Caco-2 (cell line): ENCODE data around the gene ABL1. TPM values are rescaled to one million over a fixed set of nuclear protein-coding genes. Genes with fewer than 3 reads are reported as not detected.

ENCODE experiments used
- BruUV-seq: library from RNA; stranded (reverse); fragments of 400-500 nt; replicated peaks from 2 replicates; lab custom pipeline; 2021; lab: Mats Ljungman, UMichigan
- CTCF ChIA-PET: fragments of 300-600 bp; sonication (Branson Sonifier 250); formaldehyde crosslinking; loops from one replicate; lab custom pipeline; 2022; ENCODE audit warnings: antibody characterized with exemption; lab: Charles Lee
- POLR2A ChIA-PET: fragments of 300-600 bp; sonication (Branson Sonifier 250); formaldehyde crosslinking; loops from one replicate; lab custom pipeline; 2022; ENCODE audit warnings: antibody characterized with exemption; lab: Charles Lee
- DNase-seq, 2 experiments: peaks; one replicate each; pipeline versions ENCODE4 v3.0.0 to v3.0.0-alpha.2; 2020 to 2022
- H3K27me3 ChIP-seq: replicated peaks from 2 replicates; pipeline ENCODE4 v1.6.0; 2011; ENCODE audit warnings: low read length; ENCODE audit not compliant: control insufficient read depth, insufficient read depth
- H3K36me3 ChIP-seq: 2 replicates; pipeline ENCODE4 v1.5.1; 2011; ENCODE audit warnings: low read length; ENCODE audit not compliant: control insufficient read depth, insufficient read depth
- H3K4me1 ChIP-seq: fragments of 250-450 bp; sonication (Bioruptor Pico); 2 replicates; pipeline ENCODE4 v1.5.1; 2020; ENCODE audit warnings: mild to moderate bottlenecking
- H3K4me3 ChIP-seq: 2 replicates; pipeline ENCODE4 v1.5.1; 2011; ENCODE audit warnings: low read depth, mild to moderate bottlenecking, control low read depth, low read length
- H3K9me3 ChIP-seq: fragments of 250-450 bp; sonication (Bioruptor Pico); 2 replicates; pipeline ENCODE4 v1.5.1; 2020; ENCODE audit warnings: mild to moderate bottlenecking, moderate library complexity
- H3K27ac Mint-ChIP-seq: one replicate; pipeline ENCODE4 v1.8.0; 2022; ENCODE audit warnings: mixed read lengths; ENCODE audit not compliant: unreplicated experiment
- H3K27me3 Mint-ChIP-seq: one replicate; pipeline ENCODE4 v1.8.0; 2022; ENCODE audit warnings: mixed read lengths; ENCODE audit not compliant: insufficient read depth, unreplicated experiment
- H3K36me3 Mint-ChIP-seq: one replicate; pipeline ENCODE4 v1.8.0; 2022; ENCODE audit warnings: mild to moderate bottlenecking, mixed read lengths; ENCODE audit not compliant: insufficient read depth, unreplicated experiment
- H3K4me1 Mint-ChIP-seq: one replicate; pipeline ENCODE4 v1.8.0; 2022; ENCODE audit warnings: low read depth, mixed read lengths; ENCODE audit not compliant: unreplicated experiment
- H3K4me3 Mint-ChIP-seq: one replicate; pipeline ENCODE4 v1.8.0; 2022; ENCODE audit warnings: mild to moderate bottlenecking, moderate library complexity, mixed read lengths; ENCODE audit not compliant: unreplicated experiment
- H3K9me3 Mint-ChIP-seq: one replicate; pipeline ENCODE4 v1.8.0; 2022; ENCODE audit warnings: mixed read lengths; ENCODE audit not compliant: unreplicated experiment
- intact Hi-C: fragments of 100-400 bp; cut with micrococcal nuclease; formaldehyde crosslinking; loops from one replicate; pipeline ENCODE4 v1.10.0; 2022; ENCODE audit not compliant: unreplicated experiment
- total RNA-seq: library from RNA; stranded (reverse); gene quantifications from 2 replicates; pipeline ENCODE4 v1.2.3, GENCODE V29; 2022
- TF ChIP-seq, protein P1 (sequence below), 2 experiments: fragments of 200-600 bp in 1 of 2; IDR thresholded peaks; 1 replicate in 1 of 2; 2 replicates in 1 of 2; pipeline versions ENCODE4 v1.5.1 to v1.8.0; 2011 to 2022; ENCODE audit warnings: antibody characterized with exemption in 1 of 2, control low read depth in 1 of 2, inconsistent platforms in 1 of 2, low read depth in 1 of 2, low read length in 1 of 2, mild to moderate bottlenecking in 1 of 2, moderate library complexity in 1 of 2; ENCODE audit not compliant: insufficient read depth in 1 of 2, severe bottlenecking in 1 of 2, unreplicated experiment in 1 of 2

ABL1 gene
- total RNA-seq, 1 experiment from 2014 or later: 55.2 TPM

GRCh38 chr9:130823435-130823834 is 11.6 kb upstream of the ABL1 start:
- TF ChIP-seq, protein P1, sequence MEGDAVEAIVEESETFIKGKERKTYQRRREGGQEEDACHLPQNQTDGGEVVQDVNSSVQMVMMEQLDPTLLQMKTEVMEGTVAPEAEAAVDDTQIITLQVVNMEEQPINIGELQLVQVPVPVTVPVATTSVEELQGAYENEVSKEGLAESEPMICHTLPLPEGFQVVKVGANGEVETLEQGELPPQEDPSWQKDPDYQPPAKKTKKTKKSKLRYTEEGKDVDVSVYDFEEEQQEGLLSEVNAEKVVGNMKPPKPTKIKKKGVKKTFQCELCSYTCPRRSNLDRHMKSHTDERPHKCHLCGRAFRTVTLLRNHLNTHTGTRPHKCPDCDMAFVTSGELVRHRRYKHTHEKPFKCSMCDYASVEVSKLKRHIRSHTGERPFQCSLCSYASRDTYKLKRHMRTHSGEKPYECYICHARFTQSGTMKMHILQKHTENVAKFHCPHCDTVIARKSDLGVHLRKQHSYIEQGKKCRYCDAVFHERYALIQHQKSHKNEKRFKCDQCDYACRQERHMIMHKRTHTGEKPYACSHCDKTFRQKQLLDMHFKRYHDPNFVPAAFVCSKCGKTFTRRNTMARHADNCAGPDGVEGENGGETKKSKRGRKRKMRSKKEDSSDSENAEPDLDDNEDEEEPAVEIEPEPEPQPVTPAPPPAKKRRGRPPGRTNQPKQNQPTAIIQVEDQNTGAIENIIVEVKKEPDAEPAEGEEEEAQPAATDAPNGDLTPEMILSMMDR (IDR thresholded peaks at IDR 0.05; ENCODE audit: insufficient read depth in 1 of 2, low read depth in 1 of 2, low read length in 1 of 2, severe bottlenecking in 1 of 2, unreplicated experiment in 1 of 2): no peak
- ChIA-PET CTCF (no interaction called here), POLR2A (no interaction called here)
- Mint-ChIP-seq H3K27me3 (no peaks in the 10 kb centered on the region), H3K9me3 (peaks cover 3% of the 10 kb centered on the region), H3K27ac (peak overlapping the region; percentile 43), H3K36me3 (peaks cover 11% of the 10 kb centered on the region), H3K4me3 (no peak overlapping the region), H3K4me1 (peaks cover 20% of the 10 kb centered on the region)
- no peaks in the 10 kb centered on the region for H3K36me3 ChIP-seq
- no peaks in the 10 kb centered on the region for H3K27me3 ChIP-seq
- DNase-seq: no peak
- H3K9me3 ChIP-seq: no peaks in the 10 kb centered on the region
- H3K4me3 ChIP-seq: no peak overlapping the region
- BruUV-seq: no TSS peak
- peaks cover 24% of the 10 kb centered on the region for H3K4me1 ChIP-seq
- intact Hi-C loops: no loop called here

GRCh38 chr9:130824079-130824478 is 11.0 kb upstream of the ABL1 start:
- no TSS peak for BruUV-seq
- ChIA-PET POLR2A (no interaction called here), CTCF (no interaction called here)
- no peak for DNase-seq
- Histone ChIP-seq H3K4me3 (no peak overlapping the region), H3K36me3 (no peaks in the 10 kb centered on the region), H3K4me1 (peaks cover 24% of the 10 kb centered on the region), H3K9me3 (peaks cover 4% of the 10 kb centered on the region; the same call in 1 of the 2 replicates), H3K27me3 (no peaks in the 10 kb centered on the region)
- Mint-ChIP-seq H3K4me3 (no peak overlapping the region), H3K27me3 (no peaks in the 10 kb centered on the region), H3K4me1 (peaks cover 20% of the 10 kb centered on the region), H3K27ac (peak overlapping the region; percentile 43), H3K9me3 (peaks cover 10% of the 10 kb centered on the region), H3K36me3 (peaks cover 11% of the 10 kb centered on the region)
- intact Hi-C loops: no loop called here
- TF ChIP-seq, protein P1 (IDR thresholded peaks at IDR 0.05; ENCODE audit: insufficient read depth in 1 of 2, low read depth in 1 of 2, low read length in 1 of 2, severe bottlenecking in 1 of 2, unreplicated experiment in 1 of 2): no peak

DNA sequence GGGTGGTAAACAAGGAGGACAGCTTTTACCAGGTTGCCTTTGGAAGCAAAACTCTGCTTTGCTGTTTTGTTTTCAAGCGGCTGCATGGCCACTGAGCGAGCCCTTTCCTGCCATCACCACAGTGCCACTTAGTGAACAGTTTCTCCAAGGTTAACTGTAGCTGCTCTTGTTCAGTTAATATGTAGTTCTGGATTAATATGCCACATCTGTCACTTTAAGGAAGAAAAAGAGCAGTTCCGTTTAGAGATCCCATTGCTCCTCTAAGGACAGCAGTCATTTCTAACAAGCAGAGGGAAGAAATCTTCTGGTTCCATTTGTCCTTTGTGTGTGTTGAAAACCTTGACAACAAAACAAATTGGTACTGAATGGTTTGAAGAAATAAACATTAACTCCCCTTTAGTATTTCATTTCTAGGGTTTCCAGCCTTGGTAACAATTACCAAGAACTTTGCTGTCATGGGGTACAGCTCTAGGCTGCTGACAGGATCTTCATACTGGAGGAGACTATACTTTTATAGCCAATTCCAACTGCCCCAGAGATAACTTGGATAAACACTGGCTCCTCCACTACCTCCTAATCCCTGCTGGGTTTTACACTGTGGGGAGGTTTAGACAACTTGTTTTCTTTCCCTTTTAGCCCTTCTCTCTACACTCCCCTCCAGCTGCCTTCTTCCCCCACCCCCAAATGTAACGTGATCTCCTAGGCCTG is 10.3 kb upstream of the ABL1 start:
- Mint-ChIP-seq H3K27me3 (no peaks in the 10 kb centered on the region), H3K4me3 (peak overlapping the region; percentile 43), H3K9me3 (peaks cover 10% of the 10 kb centered on the region), H3K27ac (peak overlapping the region; percentile 43), H3K36me3 (peaks cover 8% of the 10 kb centered on the region), H3K4me1 (peaks cover 20% of the 10 kb centered on the region)
- peak; percentile 80 to 85 for DNase-seq
- no peaks in the 10 kb centered on the region for H3K36me3 ChIP-seq
- CTCF ChIA-PET: interaction anchor here (0.8 to 1.3 kb wide), 3 partner anchors 42 to 1797 kb away, joined by 4 to 9 read pairs (median 5); partner anchors contain the start of gene SH3GLB2
- no peaks in the 10 kb centered on the region for H3K27me3 ChIP-seq
- intact Hi-C loops: loop anchor here (1.0 kb wide), 2 partner anchors 10 to 53 kb away; no protein-coding TSS in a partner anchor
- BruUV-seq: no TSS peak
- H3K9me3 ChIP-seq: peaks cover 4% of the 10 kb centered on the region; the same call in 1 of the 2 replicates
- H3K4me3 ChIP-seq: no peak overlapping the region
- peaks cover 24% of the 10 kb centered on the region for H3K4me1 ChIP-seq
- TF ChIP-seq, protein P1 (IDR thresholded peaks at IDR 0.05; ENCODE audit: insufficient read depth in 1 of 2, low read depth in 1 of 2, low read length in 1 of 2, severe bottlenecking in 1 of 2, unreplicated experiment in 1 of 2): no peak
- POLR2A ChIA-PET: interaction anchor here (0.5 to 1.0 kb wide), 3 partner anchors 19 to 1530 kb away, joined by 3 read pairs; partner anchors contain the start of genes EXOSC2 and SETX
